ENCODE measurements around the gene ELMO3.

The ELMO3 gene

GRCh38 chr16:67155295-67156142 lies 43.4 kb upstream of the ELMO3 start:
- TF ChIP-seq, protein P1, sequence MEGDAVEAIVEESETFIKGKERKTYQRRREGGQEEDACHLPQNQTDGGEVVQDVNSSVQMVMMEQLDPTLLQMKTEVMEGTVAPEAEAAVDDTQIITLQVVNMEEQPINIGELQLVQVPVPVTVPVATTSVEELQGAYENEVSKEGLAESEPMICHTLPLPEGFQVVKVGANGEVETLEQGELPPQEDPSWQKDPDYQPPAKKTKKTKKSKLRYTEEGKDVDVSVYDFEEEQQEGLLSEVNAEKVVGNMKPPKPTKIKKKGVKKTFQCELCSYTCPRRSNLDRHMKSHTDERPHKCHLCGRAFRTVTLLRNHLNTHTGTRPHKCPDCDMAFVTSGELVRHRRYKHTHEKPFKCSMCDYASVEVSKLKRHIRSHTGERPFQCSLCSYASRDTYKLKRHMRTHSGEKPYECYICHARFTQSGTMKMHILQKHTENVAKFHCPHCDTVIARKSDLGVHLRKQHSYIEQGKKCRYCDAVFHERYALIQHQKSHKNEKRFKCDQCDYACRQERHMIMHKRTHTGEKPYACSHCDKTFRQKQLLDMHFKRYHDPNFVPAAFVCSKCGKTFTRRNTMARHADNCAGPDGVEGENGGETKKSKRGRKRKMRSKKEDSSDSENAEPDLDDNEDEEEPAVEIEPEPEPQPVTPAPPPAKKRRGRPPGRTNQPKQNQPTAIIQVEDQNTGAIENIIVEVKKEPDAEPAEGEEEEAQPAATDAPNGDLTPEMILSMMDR (IDR thresholded peaks at IDR 0.05; ENCODE audit: low read depth, low read length) = peak; percentile 77
- no peak overlapping the region for H3K4me3 ChIP-seq (ENCODE audit: low read depth, low read length)

DNA sequence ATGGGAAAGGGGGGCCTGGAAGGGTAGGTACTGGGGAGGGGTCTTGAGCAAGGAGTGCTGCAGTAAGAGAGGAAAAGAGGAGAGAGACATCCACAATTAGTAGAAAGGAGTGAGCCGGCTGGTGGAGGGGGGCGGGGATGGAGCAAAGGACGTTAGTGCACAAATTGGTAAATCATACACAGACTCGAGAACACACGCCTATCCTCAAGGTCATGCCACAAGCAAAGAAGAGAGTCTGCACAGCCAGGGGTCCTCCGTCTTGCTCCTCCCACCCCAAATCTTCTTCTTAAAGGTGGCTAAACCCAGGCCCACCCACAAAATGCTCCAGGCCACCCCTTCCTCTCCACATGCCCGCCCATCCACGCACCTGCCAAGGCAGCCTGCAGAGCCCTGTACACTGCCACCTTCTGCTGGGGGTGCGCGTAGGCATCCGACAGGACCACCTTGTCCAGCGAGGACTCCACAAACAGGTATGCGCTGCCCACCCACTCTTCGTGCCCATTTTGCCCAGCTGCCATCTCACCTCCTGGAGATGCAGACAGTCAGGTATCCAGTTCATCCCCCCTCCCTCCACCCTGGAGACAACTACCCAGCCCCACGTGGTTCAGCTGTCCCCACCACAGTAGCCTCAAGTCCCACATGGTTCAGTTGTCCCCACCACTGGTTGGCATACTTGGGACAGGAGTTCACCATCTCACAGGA lies 42.6 kb upstream of the ELMO3 start:
- TF ChIP-seq, protein P1 (IDR thresholded peaks at IDR 0.05; ENCODE audit: low read depth, low read length) = no peak
- H3K4me3 ChIP-seq (ENCODE audit: low read depth, low read length) = no peak overlapping the region

- TF ChIP-seq, protein P1 (IDR thresholded peaks at IDR 0.05; ENCODE audit: low read depth, low read length) = no peak
- no peak overlapping the region for H3K4me3 ChIP-seq (ENCODE audit: low read depth, low read length)
Observed at GRCh38 chr16:67157106-67157748, 41.7 kb upstream of the ELMO3 start.

DNA sequence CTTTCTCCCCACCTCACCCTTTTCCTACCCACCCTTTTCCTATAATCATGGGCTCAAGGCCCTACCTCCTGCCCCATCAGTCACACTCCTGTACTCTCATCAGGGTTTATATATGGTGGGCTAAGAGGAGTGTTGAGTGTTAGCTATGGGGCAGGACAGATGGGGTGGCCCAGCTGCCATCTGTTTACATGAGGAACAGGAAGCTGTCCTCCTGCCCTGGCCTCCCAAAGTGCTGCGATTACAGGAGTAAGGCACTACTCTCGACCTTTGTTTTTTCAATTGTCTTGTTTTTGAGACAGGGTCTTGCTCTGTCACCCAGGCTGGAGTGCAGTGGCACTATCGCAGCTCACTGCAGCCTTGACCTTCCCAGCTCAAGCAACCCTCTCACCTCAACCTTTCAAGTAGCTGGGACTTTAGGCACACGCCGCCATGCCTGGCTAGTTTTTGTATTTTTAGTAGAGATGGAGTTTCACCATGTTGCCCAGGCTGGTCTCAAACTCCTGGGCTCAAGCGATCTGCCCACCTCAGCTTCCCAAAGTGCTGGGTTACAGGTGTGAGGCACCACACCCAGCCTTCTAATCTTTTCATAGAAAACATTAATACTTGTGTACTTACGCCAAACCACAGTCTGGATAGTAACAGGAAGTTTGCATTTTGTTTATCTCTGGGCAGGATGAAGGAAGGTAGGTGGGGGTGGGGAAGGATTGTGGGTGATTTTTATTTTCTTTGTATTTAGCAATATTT lies 40.9 kb upstream of the ELMO3 start:
- TF ChIP-seq, protein P1 (IDR thresholded peaks at IDR 0.05; ENCODE audit: low read depth, low read length) = no peak
- no peak overlapping the region for H3K4me3 ChIP-seq (ENCODE audit: low read depth, low read length)

DNA sequence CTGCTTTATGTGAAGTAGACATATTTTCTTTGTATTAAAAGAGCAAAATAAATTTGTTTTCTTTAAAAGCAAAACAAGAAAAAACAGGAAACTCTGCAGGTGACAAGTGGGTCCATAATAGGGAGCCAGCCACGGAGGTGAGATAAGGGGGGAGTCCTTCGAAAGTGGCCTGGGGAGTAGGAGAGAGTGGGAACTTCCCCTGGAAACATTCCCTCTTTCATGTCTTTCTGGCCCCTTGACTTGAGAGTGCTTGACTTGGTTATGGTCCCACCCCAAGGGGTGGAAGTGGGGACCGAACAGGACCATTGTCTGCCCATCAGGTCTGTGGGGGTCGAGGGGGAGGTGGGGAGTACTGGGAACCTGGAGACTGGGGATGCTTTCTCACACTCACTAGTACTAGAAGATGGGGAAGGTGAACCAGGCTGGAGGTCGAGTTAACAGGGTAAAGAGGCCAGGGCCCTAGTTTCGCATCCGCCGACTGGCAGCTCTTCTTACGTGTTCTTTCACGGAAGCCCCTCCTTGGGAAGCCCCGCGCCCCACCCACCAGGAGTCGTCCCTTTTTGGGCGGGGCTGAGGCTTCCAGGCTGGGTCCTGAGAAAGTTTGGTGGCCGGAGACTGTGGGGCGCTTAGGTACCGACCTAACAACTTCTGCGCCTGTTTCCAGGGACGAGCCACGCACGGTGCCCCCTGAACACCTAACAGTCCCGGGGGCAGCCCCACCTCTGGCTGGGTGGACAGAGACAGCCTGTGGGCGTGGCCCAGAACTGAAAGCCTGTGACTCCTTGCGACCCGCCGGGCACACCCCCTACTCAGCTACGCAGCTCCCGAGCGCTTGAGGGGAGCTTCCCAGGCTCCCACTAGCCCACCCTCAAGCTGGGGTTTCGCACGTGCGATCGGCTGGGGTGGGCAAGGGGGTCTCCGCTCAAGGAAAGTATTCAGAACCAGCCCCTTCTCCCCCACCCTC lies 40.0 kb upstream of the ELMO3 start:
- TF ChIP-seq, protein P1 (IDR thresholded peaks at IDR 0.05; ENCODE audit: low read depth, low read length) = no peak
- H3K4me3 ChIP-seq (ENCODE audit: low read depth, low read length) = peak overlapping the region; percentile 95

GRCh38 chr16:67161595-67162058 lies 37.3 kb upstream of the ELMO3 start:
- H3K4me3 ChIP-seq (ENCODE audit: low read depth, low read length) = no peak overlapping the region; the same call in 1 of the 2 replicates
- TF ChIP-seq, protein P1 (IDR thresholded peaks at IDR 0.05; ENCODE audit: low read depth, low read length) = no peak

Measured in WI38 (cell line).